HEK293 (cell line): Measurements from ENCODE around the gene DUSP22.

ENCODE experiments used
- CTCF ChIA-PET: fragments of 350-600 bp; formaldehyde crosslinking; extraction: SDS; loops from one replicate; lab custom pipeline; 2021; ENCODE audit warnings: antibody characterized with exemption; lab: Yijun Ruan, JAX
- POLR2A ChIA-PET: fragments of 300-600 bp; formaldehyde crosslinking; extraction: SDS; loops from one replicate; lab custom pipeline; 2020; ENCODE audit warnings: antibody characterized with exemption, inconsistent platforms; lab: Yijun Ruan, JAX
- H3K27ac ChIP-seq: fragments of 200-500 bp; sonication (Bioruptor generic); 2 replicates; pipeline ENCODE4 v1.5.1; 2014; ENCODE audit warnings: low read depth, low read length, control low read depth, inconsistent platforms; ENCODE audit errors: extremely low read depth
- H3K36me3 ChIP-seq, 2 experiments: fragments of 200-500 bp in 1 of 2; sonication (Bioruptor generic) in 1 of 2; 1 replicate in 1 of 2; 2 replicates in 1 of 2; pipeline ENCODE4 v1.5.1; 2014 to 2017; ENCODE audit warnings: inconsistent platforms in 2 of 2, low read length in 2 of 2; ENCODE audit not compliant: control insufficient read depth in 2 of 2, insufficient read depth in 1 of 2
- H3K4me1 ChIP-seq: fragments of 200-500 bp; sonication (Bioruptor generic); 2 replicates; pipeline ENCODE4 v1.5.1; 2014; ENCODE audit warnings: mild to moderate bottlenecking, low read length, inconsistent platforms; ENCODE audit not compliant: control insufficient read depth, insufficient read depth
- H3K4me3 ChIP-seq: 2 replicates; pipeline ENCODE4 v1.5.1; 2011; ENCODE audit warnings: low read depth, mild to moderate bottlenecking, control low read depth, low read length, moderate library complexity
- H3K9me3 ChIP-seq: fragments of 200-500 bp; sonication (Bioruptor generic); 2 replicates; pipeline ENCODE4 v1.5.1; 2014; ENCODE audit warnings: low read depth, low read length, inconsistent platforms; ENCODE audit not compliant: control insufficient read depth, insufficient read depth
- GFI1B ChIP-seq: fragments of 450-650 bp; formaldehyde crosslinking; IDR thresholded peaks from 2 replicates; pipeline ENCODE4 v1.5.1; 2016; ENCODE audit warnings: missing biosample characterization, missing genetic modification characterization
- HOXC10 ChIP-seq: sonication (generic); formaldehyde crosslinking; IDR thresholded peaks from 2 replicates; pipeline ENCODE4 v1.8.1; 2023; ENCODE audit warnings: mild to moderate bottlenecking, missing genetic modification reagents
- KLF1 ChIP-seq: fragments of 450-650 bp; formaldehyde crosslinking; IDR thresholded peaks from 2 replicates; pipeline ENCODE4 v1.5.1; 2016; ENCODE audit warnings: missing biosample characterization, missing genetic modification characterization
- KLF7 ChIP-seq: fragments of 450-650 bp; formaldehyde crosslinking; IDR thresholded peaks from 2 replicates; pipeline ENCODE4 v1.5.1; 2016; ENCODE audit warnings: missing biosample characterization, missing genetic modification characterization, borderline replicate concordance
- SALL2 ChIP-seq: fragments of 450-650 bp; formaldehyde crosslinking; IDR thresholded peaks from 2 replicates; pipeline ENCODE4 v1.5.0; 2017; ENCODE audit warnings: missing biosample characterization, mild to moderate bottlenecking, missing genetic modification characterization, borderline replicate concordance
- SETDB1 ChIP-seq: IDR thresholded peaks from one replicate; pipeline ENCODE4 v1.6.1; 2017; ENCODE audit warnings: mild to moderate bottlenecking, low read length, moderate library complexity, mixed read lengths; ENCODE audit not compliant: insufficient read length
- SP2 ChIP-seq: fragments of 450-650 bp; formaldehyde crosslinking; IDR thresholded peaks from 2 replicates; pipeline ENCODE4 v1.5.1; 2016; ENCODE audit warnings: missing biosample characterization, missing genetic modification characterization
- ZBTB48 ChIP-seq: fragments of 450-650 bp; formaldehyde crosslinking; IDR thresholded peaks from 2 replicates; pipeline ENCODE4 v1.5.1; 2016; ENCODE audit warnings: missing biosample characterization, missing genetic modification characterization
- ZNF157 ChIP-seq: fragments of 450-650 bp; formaldehyde crosslinking; IDR thresholded peaks from 2 replicates; pipeline ENCODE4 v1.5.1; 2016; ENCODE audit warnings: missing biosample characterization, missing genetic modification characterization
- ZNF202 ChIP-seq: fragments of 450-650 bp; formaldehyde crosslinking; IDR thresholded peaks from 2 replicates; pipeline ENCODE4 v1.5.1; 2016; ENCODE audit warnings: missing biosample characterization, missing genetic modification characterization, borderline replicate concordance
- ZNF292 ChIP-seq: fragments of 450-650 bp; formaldehyde crosslinking; IDR thresholded peaks from 2 replicates; pipeline ENCODE4 v1.5.1; 2016; ENCODE audit warnings: low read depth, missing biosample characterization, missing genetic modification characterization, borderline replicate concordance
- ZNF324 ChIP-seq: fragments of 450-650 bp; formaldehyde crosslinking; IDR thresholded peaks from 2 replicates; pipeline ENCODE4 v1.5.1; 2016; ENCODE audit warnings: missing biosample characterization, missing genetic modification characterization
- ZNF423 ChIP-seq: fragments of 450-650 bp; formaldehyde crosslinking; IDR thresholded peaks from 2 replicates; pipeline ENCODE4 v1.5.1; 2016; ENCODE audit warnings: missing biosample characterization, missing genetic modification characterization
- ZNF571 ChIP-seq: fragments of 450-650 bp; formaldehyde crosslinking; IDR thresholded peaks from 2 replicates; pipeline ENCODE4 v1.5.0; 2017; ENCODE audit warnings: missing biosample characterization, missing genetic modification characterization
- ZNF600 ChIP-seq: fragments of 450-650 bp; formaldehyde crosslinking; IDR thresholded peaks from 2 replicates; pipeline ENCODE4 v1.5.1; 2016; ENCODE audit warnings: missing biosample characterization, missing genetic modification characterization
- ZNF610 ChIP-seq: fragments of 450-650 bp; formaldehyde crosslinking; IDR thresholded peaks from 2 replicates; pipeline ENCODE4 v1.5.1; 2016; ENCODE audit warnings: missing biosample characterization, missing genetic modification characterization, borderline replicate concordance
- ZNF658 ChIP-seq: fragments of 450-650 bp; formaldehyde crosslinking; IDR thresholded peaks from 2 replicates; pipeline ENCODE4; 2016; ENCODE audit warnings: missing biosample characterization, missing genetic modification characterization
- ZNF792 ChIP-seq: fragments of 450-650 bp; formaldehyde crosslinking; IDR thresholded peaks from 2 replicates; pipeline ENCODE4 v1.5.1; 2016; ENCODE audit warnings: missing biosample characterization, missing genetic modification characterization
- ZSCAN16 ChIP-seq: fragments of 450-650 bp; formaldehyde crosslinking; IDR thresholded peaks from 2 replicates; pipeline ENCODE4 v1.5.1; 2016; ENCODE audit warnings: missing biosample characterization, missing genetic modification characterization
- TF ChIP-seq, protein P1 (sequence below): fragments of 450-650 bp; formaldehyde crosslinking; IDR thresholded peaks from 2 replicates; pipeline ENCODE4 v1.5.1; 2016; ENCODE audit warnings: missing biosample characterization, missing genetic modification characterization, borderline replicate concordance
- TF ChIP-seq, protein P2 (sequence below): fragments of 450-650 bp; formaldehyde crosslinking; conservative IDR thresholded peaks from 2 replicates; pipeline ENCODE4 v1.5.1; 2016; ENCODE audit warnings: low read depth, missing biosample characterization, missing genetic modification characterization
- TF ChIP-seq, protein P3 (sequence below): fragments of 450-650 bp; formaldehyde crosslinking; IDR thresholded peaks from 2 replicates; pipeline ENCODE4 v1.5.1; 2017; ENCODE audit warnings: missing biosample characterization, missing genetic modification characterization
- TF ChIP-seq, protein P4 (sequence below): fragments of 450-650 bp; formaldehyde crosslinking; IDR thresholded peaks from 2 replicates; pipeline ENCODE4 v1.5.1; 2017; ENCODE audit warnings: missing biosample characterization, missing genetic modification characterization

DUSP22 gene

DNA sequence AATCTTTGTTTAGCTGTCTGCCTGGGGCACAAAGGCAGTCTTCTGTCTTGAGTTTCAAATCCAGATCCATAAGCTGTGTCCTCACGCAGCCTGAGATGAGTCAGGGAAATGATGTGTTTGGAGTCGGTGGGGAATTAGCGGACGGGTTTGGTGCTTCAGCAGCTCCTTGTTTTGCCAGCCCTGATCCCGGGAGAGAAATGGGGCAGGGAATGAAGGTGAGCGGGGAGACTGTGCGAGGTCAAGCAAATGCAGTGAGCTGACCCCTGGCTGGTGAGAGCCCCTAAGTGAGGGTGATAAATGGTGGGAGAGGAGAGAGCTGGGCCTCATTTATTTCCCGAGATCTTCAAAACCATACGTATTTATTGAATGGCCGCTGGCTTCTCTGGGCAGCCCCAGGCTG is 21.6 kb downstream of the DUSP22 start:
- H3K4me1 ChIP-seq = peaks cover 3% of the 10 kb centered on the region
- no peak overlapping the region for H3K27ac ChIP-seq
- no peaks in the 10 kb centered on the region for H3K9me3 ChIP-seq
- no peaks in the 10 kb centered on the region for H3K36me3 ChIP-seq
- ChIA-PET CTCF (interaction anchor here (2.4 kb wide), 1 partner anchor 9 kb away, joined by 15 read pairs; no protein-coding TSS in a partner anchor), POLR2A (no interaction called here)
- TF ChIP-seq KLF7 (tag by site-specific recombination) (no peak), SETDB1 (no peak), ZNF157 (tag by site-specific recombination) (no peak), ZNF658 (tag by site-specific recombination) (no peak)
- H3K4me3 ChIP-seq = no peak overlapping the region

DNA sequence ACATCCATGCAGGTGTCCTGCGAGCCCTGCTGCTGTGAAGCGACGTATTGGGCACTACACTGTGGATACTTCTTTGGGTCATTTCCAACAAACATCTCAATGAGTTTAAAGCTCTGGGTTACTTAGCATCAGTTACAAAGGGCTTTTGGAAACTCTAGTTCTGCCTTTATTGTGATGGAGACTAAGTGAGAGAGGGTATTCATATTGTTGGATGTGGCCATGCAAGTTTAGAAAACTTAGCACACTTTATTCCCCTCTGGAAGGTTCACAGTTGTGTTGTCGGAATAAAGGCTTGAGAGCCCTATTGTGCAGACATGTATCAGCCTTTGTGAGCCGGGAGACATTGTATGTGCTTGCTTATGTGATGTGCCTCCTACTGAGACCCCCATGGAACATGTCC is 22.1 kb downstream of the DUSP22 start:
- Histone ChIP-seq H3K36me3 (no peaks in the 10 kb centered on the region), H3K4me3 (no peak overlapping the region), H3K4me1 (peaks cover 3% of the 10 kb centered on the region), H3K27ac (no peak overlapping the region), H3K9me3 (no peaks in the 10 kb centered on the region)
- CTCF ChIA-PET = interaction anchor here (1.0 to 2.4 kb wide), 2 partner anchors 8 kb away, joined by 3 to 15 read pairs; no protein-coding TSS in a partner anchor
- POLR2A ChIA-PET = no interaction called here
- TF ChIP-seq, protein P1, sequence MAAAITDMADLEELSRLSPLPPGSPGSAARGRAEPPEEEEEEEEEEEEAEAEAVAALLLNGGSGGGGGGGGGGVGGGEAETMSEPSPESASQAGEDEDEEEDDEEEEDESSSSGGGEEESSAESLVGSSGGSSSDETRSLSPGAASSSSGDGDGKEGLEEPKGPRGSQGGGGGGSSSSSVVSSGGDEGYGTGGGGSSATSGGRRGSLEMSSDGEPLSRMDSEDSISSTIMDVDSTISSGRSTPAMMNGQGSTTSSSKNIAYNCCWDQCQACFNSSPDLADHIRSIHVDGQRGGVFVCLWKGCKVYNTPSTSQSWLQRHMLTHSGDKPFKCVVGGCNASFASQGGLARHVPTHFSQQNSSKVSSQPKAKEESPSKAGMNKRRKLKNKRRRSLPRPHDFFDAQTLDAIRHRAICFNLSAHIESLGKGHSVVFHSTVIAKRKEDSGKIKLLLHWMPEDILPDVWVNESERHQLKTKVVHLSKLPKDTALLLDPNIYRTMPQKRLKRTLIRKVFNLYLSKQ (tag by site-specific recombination) = no peak
- TF ChIP-seq ZNF292 (tag by site-specific recombination) = no peak
- TF ChIP-seq HOXC10 (CRISPR knock-in tag) = no peak
- no peak for TF ChIP-seq ZBTB48
- no peak for TF ChIP-seq ZSCAN16
- no peak for TF ChIP-seq ZNF600 (tag by site-specific recombination)
- TF ChIP-seq KLF1 (tag by site-specific recombination) = no peak
- TF ChIP-seq ZNF423 = no peak
- TF ChIP-seq, protein P2, sequence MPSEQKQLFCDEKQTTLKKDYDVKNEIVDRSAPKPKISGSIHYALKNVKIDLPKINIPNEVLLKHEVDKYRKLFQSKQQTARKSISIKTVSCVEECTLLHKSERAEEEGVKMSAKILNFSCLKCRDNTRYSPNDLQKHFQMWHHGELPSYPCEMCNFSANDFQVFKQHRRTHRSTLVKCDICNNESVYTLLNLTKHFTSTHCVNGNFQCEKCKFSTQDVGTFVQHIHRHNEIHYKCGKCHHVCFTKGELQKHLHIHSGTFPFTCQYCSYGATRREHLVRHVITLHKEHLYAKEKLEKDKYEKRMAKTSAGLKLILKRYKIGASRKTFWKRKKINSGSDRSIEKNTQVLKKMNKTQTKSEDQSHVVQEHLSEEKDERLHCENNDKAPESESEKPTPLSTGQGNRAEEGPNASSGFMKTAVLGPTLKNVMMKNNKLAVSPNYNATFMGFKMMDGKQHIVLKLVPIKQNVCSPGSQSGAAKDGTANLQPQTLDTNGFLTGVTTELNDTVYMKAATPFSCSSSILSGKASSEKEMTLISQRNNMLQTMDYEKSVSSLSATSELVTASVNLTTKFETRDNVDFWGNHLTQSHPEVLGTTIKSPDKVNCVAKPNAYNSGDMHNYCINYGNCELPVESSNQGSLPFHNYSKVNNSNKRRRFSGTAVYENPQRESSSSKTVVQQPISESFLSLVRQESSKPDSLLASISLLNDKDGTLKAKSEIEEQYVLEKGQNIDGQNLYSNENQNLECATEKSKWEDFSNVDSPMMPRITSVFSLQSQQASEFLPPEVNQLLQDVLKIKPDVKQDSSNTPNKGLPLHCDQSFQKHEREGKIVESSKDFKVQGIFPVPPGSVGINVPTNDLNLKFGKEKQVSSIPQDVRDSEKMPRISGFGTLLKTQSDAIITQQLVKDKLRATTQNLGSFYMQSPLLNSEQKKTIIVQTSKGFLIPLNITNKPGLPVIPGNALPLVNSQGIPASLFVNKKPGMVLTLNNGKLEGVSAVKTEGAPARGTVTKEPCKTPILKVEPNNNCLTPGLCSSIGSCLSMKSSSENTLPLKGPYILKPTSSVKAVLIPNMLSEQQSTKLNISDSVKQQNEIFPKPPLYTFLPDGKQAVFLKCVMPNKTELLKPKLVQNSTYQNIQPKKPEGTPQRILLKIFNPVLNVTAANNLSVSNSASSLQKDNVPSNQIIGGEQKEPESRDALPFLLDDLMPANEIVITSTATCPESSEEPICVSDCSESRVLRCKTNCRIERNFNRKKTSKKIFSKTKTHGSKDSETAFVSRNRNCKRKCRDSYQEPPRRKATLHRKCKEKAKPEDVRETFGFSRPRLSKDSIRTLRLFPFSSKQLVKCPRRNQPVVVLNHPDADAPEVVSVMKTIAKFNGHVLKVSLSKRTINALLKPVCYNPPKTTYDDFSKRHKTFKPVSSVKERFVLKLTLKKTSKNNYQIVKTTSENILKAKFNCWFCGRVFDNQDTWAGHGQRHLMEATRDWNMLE (tag by site-specific recombination) = no peak
- no peak for TF ChIP-seq ZNF202 (tag by site-specific recombination)
- TF ChIP-seq, protein P3, sequence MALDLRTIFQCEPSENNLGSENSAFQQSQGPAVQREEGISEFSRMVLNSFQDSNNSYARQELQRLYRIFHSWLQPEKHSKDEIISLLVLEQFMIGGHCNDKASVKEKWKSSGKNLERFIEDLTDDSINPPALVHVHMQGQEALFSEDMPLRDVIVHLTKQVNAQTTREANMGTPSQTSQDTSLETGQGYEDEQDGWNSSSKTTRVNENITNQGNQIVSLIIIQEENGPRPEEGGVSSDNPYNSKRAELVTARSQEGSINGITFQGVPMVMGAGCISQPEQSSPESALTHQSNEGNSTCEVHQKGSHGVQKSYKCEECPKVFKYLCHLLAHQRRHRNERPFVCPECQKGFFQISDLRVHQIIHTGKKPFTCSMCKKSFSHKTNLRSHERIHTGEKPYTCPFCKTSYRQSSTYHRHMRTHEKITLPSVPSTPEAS = no peak
- TF ChIP-seq, protein P4, sequence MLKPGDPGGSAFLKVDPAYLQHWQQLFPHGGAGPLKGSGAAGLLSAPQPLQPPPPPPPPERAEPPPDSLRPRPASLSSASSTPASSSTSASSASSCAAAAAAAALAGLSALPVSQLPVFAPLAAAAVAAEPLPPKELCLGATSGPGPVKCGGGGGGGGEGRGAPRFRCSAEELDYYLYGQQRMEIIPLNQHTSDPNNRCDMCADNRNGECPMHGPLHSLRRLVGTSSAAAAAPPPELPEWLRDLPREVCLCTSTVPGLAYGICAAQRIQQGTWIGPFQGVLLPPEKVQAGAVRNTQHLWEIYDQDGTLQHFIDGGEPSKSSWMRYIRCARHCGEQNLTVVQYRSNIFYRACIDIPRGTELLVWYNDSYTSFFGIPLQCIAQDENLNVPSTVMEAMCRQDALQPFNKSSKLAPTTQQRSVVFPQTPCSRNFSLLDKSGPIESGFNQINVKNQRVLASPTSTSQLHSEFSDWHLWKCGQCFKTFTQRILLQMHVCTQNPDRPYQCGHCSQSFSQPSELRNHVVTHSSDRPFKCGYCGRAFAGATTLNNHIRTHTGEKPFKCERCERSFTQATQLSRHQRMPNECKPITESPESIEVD (tag by site-specific recombination) = no peak
- TF ChIP-seq GFI1B (tag by site-specific recombination) = no peak
- TF ChIP-seq ZNF792 (tag by site-specific recombination) = no peak
- no peak for TF ChIP-seq SALL2 (tag by site-specific recombination)
- no peak for TF ChIP-seq ZNF571 (tag by site-specific recombination)
- TF ChIP-seq ZNF610 (tag by site-specific recombination) = no peak
- TF ChIP-seq SP2 (tag by site-specific recombination) = no peak
- TF ChIP-seq ZNF324 (tag by site-specific recombination) = no peak
